Measurements from ENCODE around the gene RBM33.
A peak's percentile ranks its signal among the peaks of the same experiment; 100 is the strongest.

The RBM33 gene

DNA sequence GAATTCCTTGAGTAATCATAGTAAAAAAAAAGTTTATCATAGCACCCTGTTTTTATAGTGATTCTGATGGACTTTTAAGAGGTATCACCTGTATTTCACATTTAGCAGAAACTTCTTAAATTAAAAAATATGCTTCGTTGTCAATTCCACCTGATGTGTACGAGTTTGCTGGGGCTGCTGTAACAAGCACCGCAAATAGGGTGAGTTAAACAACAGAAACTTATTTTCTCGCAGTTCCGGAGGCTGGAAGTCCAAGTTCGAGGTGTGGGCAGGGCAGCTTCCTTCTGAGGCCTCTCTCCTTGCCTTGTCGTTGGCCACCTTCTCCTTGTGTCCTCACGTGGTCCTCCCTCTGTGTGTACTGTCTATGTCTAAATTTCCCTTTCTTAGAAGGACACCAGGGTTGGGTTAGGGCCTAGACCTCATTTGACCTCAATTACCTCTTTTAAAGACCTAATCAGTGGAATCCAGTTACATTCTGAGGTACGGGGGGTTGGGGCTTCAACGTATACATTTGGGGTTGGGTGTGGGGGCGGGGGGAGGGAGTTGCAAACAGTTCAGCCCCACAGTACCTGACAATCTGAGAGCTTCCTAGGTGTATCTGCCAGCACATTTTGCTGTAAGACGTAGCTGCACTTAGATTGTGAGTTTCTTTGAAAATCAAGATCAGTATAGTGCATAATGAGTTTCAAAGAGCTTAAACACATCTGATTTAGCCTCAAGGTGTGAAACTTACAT lies 72.7 kb downstream of the RBM33 start:
- no peak overlapping the region for H3K4me3 ChIP-seq
- peaks cover 27% of the 10 kb centered on the region for H3K36me3 ChIP-seq (replicated peaks)
- DNase-seq (ENCODE audit: low spot score in 2 of 2) = no peak
- H3K27me3 ChIP-seq (ENCODE audit: low read depth) = no peaks in the 10 kb centered on the region
- H3K4me1 ChIP-seq = no peaks in the 10 kb centered on the region
- in situ Hi-C loops (cut with MboI; ENCODE audit: low sequenced_read_pairs) = no loop called here
- no peaks in the 10 kb centered on the region for H3K9me3 ChIP-seq

DNA sequence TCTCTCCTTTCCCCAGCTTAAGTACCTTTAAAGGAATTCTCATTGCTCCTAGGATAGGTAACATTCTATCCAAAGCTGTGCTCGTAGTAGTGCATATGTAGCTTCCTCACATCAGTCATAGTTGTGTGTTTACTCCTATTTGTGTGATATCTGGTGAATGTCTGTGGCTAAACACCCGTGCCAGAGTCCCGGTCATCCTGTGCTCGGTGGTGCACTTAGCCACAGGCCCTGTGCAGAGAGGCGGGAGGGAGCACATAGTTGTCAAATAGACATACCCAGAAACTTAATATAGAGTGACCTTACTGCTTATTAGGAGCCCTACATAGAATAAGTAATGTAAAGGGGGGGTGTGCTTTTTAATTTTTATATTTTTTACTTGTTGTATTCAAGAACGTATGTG lies 76.6 kb downstream of the RBM33 start:
- no peak overlapping the region for H3K4me3 ChIP-seq
- H3K4me1 ChIP-seq = peaks cover 8% of the 10 kb centered on the region

DNA sequence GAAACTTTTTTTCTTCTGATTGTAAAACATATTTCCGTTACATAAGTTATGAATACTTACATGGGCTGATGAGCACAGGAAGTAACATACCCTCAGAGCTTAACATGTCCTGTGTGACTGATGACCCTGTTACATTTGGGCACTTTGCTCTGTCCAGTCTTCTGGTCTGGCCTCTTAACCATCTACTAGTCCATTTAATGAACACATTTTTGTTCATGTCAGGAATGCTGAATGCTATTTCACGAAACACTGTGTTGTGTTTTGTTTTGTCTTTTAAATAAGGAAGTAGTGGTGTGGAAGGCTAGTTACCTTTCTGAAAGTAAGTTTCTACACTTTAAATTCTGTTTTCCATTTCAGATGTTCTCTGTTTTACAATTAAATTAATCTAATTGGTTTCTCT lies 77.7 kb downstream of the RBM33 start:
- DNase-seq (ENCODE audit: low spot score in 2 of 2) = no peak
- H3K4me1 ChIP-seq = peaks cover 8% of the 10 kb centered on the region
- peaks cover 32% of the 10 kb centered on the region for H3K36me3 ChIP-seq (replicated peaks)
- H3K27me3 ChIP-seq (ENCODE audit: low read depth) = no peaks in the 10 kb centered on the region
- no peak overlapping the region for H3K4me3 ChIP-seq
- in situ Hi-C loops (cut with MboI; ENCODE audit: low sequenced_read_pairs) = no loop called here
- H3K9me3 ChIP-seq = no peaks in the 10 kb centered on the region

More for the DNA sequence above, 76.6 kb downstream of the RBM33 start:
- Histone ChIP-seq H3K27me3 (ENCODE audit: low read depth) (no peaks in the 10 kb centered on the region), H3K36me3 (replicated peaks) (peaks cover 32% of the 10 kb centered on the region), H3K9me3 (no peaks in the 10 kb centered on the region)
- in situ Hi-C loops (cut with MboI; ENCODE audit: low sequenced_read_pairs) = no loop called here
- no peak for DNase-seq (ENCODE audit: low spot score in 2 of 2)

DNA sequence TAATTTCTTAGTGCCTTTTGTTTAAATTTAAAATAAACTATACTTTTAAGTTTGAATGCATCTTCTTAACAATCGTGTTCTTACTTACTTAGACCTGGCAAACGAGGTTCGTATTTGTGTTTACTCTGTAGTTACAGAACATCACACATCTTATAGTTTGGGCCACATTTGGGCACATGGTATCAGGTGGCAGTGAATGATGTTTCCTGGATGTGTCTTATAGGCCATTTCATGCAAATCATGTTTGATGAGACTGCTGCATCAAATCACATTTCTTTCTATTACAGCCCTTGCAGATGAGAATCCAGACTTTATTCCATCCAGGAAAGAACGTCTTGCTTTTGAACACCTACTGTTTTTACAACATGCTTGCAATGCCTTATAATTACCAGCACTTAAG lies 78.5 kb downstream of the RBM33 start:
- DNase-seq (ENCODE audit: low spot score in 2 of 2) = no peak
- Histone ChIP-seq H3K27me3 (ENCODE audit: low read depth) (no peaks in the 10 kb centered on the region), H3K36me3 (replicated peaks) (peaks cover 31% of the 10 kb centered on the region), H3K4me1 (peaks cover 8% of the 10 kb centered on the region), H3K9me3 (no peaks in the 10 kb centered on the region), H3K4me3 (no peak overlapping the region)
- in situ Hi-C loops (cut with MboI; ENCODE audit: low sequenced_read_pairs) = no loop called here

DNA sequence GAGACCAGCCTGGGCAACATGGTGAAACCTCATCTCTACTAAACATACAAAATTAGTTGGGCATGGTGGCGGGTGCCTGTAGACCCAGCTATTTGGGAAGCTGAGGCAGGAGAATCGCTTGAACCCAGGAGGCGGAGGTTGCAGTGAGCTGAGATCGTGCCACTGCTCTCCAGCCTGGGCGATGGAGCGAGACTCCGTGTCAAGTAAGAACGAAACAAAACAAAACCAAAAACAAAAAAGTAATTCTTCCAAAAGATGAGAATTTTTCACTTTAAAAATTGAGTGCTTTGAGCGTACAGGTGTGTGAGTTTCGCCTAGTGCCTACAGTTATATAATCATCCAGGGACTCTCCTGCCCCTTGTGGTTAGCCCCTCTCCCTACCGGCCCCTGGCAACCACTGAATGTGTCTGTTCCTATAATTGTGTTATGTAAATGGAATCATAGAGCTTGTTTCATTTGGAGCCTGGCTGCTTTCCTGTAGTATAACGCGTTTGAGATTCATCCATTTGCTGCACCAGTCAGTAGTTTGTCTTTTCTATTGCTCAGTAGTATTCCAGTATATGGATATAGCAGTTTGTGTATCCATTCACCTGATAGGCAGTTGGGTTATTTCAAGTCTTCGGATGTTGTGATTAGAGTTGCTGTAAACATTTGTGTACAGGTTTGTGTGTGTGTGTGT lies 80.0 kb downstream of the RBM33 start:
- Histone ChIP-seq H3K9me3 (no peaks in the 10 kb centered on the region), H3K4me3 (no peak overlapping the region), H3K36me3 (replicated peaks) (peaks cover 17% of the 10 kb centered on the region), H3K4me1 (peaks cover 8% of the 10 kb centered on the region), H3K27me3 (ENCODE audit: low read depth) (no peaks in the 10 kb centered on the region)
- in situ Hi-C loops (cut with MboI; ENCODE audit: low sequenced_read_pairs) = no loop called here
- peak in 1 of 2 experiments; percentile 40 for DNase-seq (ENCODE audit: low spot score in 2 of 2)

DNA sequence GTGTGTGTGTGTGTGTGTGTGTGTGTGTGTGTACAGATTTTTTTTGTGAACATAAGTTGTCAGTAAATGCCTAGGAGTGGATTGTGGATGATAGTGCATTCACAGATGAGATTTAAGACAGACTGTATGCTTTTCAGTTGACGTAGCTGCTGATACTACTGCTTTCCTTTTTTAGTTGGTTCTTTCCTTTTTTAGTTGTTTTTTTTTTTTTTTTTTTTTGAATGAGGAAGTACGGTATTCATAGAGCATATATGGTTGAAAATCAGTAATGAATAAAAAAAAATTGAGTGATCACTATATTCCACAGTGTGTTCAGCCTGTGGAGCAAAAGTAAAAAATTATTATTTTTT lies 80.5 kb downstream of the RBM33 start:
- peaks cover 14% of the 10 kb centered on the region for H3K36me3 ChIP-seq (replicated peaks)
- in situ Hi-C loops (cut with MboI; ENCODE audit: low sequenced_read_pairs) = no loop called here
- H3K4me1 ChIP-seq = peaks cover 8% of the 10 kb centered on the region
- DNase-seq (ENCODE audit: low spot score in 2 of 2) = no peak
- no peaks in the 10 kb centered on the region for H3K9me3 ChIP-seq
- H3K4me3 ChIP-seq = no peak overlapping the region
- H3K27me3 ChIP-seq (ENCODE audit: low read depth) = no peaks in the 10 kb centered on the region

DNA sequence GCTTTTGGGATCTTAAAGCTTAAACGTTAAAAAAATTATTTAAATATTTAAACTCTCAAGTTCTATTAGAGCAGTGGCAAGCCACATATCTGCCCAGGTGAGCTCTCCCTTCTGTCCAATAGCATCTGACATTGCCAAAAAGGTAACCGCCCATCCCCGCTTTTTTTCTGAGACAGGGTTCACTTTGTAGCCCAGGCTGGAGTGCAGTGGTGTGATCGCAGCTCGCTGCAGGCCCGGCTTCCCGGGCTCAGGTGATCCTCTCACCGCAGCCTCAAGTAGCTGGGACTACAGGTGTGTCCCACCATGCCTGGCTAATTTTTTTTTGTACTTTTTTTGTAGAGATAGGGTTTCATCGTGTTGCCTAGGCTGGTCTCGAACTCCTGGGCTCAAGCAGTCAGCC lies 83.2 kb downstream of the RBM33 start:
- DNase-seq (ENCODE audit: low spot score in 2 of 2) = no peak
- H3K4me1 ChIP-seq = peaks cover 8% of the 10 kb centered on the region
- no peaks in the 10 kb centered on the region for H3K27me3 ChIP-seq (ENCODE audit: low read depth)
- H3K36me3 ChIP-seq (replicated peaks) = peaks cover 14% of the 10 kb centered on the region
- no peak overlapping the region for H3K4me3 ChIP-seq
- no peaks in the 10 kb centered on the region for H3K9me3 ChIP-seq
- in situ Hi-C loops (cut with MboI; ENCODE audit: low sequenced_read_pairs) = no loop called here

DNA sequence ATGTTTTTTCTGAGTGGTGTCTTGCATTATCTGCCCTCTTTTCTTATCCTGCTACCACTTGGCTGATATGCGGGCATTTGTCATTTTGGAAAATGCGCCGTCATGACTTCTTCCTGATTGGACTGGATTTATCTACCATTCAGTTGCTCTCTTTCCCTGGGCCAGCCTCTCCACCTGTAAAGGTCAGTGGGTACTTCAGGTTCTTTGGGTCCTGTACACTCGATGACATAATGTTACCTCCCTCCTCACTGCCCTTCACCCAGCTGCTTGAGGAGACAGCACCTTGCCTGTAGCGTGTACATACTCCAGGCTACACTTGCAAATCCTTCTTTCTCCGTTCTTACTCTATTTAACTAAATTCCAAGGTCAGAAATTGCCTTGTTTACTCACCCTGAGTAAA lies 83.7 kb downstream of the RBM33 start:
- H3K4me3 ChIP-seq = no peak overlapping the region
- in situ Hi-C loops (cut with MboI; ENCODE audit: low sequenced_read_pairs) = no loop called here
- peaks cover 14% of the 10 kb centered on the region for H3K36me3 ChIP-seq (replicated peaks)
- no peaks in the 10 kb centered on the region for H3K9me3 ChIP-seq
- peaks cover 8% of the 10 kb centered on the region for H3K4me1 ChIP-seq
- no peaks in the 10 kb centered on the region for H3K27me3 ChIP-seq (ENCODE audit: low read depth)
- DNase-seq (ENCODE audit: low spot score in 2 of 2) = no peak

DNA sequence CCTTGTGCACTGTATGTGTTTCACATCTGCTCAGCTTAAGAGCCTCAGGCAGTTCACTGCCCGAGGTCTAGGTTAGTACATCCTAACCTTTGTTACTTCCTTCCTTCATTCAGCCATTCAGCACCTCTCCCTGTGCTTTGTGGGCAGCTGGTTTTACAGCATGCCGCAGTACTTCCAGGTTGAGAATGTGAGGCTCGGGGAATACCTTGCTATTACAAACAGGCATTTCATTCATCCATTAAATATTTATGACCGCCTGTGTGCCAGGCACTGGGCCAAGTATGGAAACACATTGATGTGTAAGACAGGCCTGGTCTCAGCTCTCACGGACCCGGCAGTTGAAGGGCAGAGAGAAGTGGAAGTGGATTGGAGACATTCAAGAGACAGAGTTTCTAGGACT lies 85.4 kb downstream of the RBM33 start:
- Histone ChIP-seq H3K9me3 (no peaks in the 10 kb centered on the region), H3K36me3 (replicated peaks) (peaks cover 11% of the 10 kb centered on the region), H3K4me1 (peaks cover 8% of the 10 kb centered on the region), H3K4me3 (no peak overlapping the region), H3K27me3 (ENCODE audit: low read depth) (no peaks in the 10 kb centered on the region)
- no peak for DNase-seq (ENCODE audit: low spot score in 2 of 2)
- in situ Hi-C loops (cut with MboI; ENCODE audit: low sequenced_read_pairs) = no loop called here

DNA sequence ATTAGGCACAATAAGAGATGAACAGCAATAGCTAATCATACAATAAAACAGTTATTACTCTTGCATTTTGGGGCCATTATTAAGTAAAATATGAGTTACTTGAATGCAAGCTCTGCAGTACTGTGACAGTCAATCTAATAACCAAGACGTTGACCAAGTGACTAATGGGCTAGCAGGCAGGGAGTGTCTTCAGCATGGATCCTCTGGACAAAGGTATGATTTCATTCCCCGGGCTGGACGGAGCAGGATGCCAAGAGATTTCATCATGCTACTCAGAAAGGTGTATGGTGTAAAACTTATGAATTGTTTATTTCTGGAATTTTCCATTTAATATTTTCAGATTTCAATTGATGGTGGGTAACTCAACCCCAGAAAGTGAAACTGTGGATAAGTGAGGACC lies 86.9 kb downstream of the RBM33 start:
- in situ Hi-C loops (cut with MboI; ENCODE audit: low sequenced_read_pairs) = no loop called here
- Histone ChIP-seq H3K4me3 (no peak overlapping the region), H3K4me1 (no peaks in the 10 kb centered on the region), H3K36me3 (replicated peaks) (peaks cover 5% of the 10 kb centered on the region), H3K27me3 (ENCODE audit: low read depth) (no peaks in the 10 kb centered on the region), H3K9me3 (no peaks in the 10 kb centered on the region)
- DNase-seq (ENCODE audit: low spot score in 2 of 2) = no peak

DNA sequence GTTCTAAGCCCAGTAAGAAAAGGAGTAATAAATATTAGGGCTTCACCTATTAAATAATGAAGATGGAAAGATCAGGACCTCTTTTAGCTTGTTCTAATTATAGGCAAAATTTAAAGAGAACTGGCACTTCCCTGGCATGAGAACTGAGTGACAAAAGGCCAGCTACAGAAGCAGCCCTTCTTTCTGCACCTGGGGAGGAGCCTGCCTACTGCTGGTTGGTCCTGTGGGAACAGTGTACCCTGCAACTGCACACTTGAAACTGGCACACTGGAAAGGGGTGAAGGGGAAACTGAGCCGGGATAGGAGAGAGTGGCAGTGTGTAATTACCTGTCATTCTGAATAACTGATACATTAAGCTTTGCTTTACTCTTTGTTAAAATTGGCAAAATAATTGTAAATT lies 87.4 kb downstream of the RBM33 start:
- in situ Hi-C loops (cut with MboI; ENCODE audit: low sequenced_read_pairs) = no loop called here
- DNase-seq (ENCODE audit: low spot score in 2 of 2) = no peak
- H3K4me3 ChIP-seq = no peak overlapping the region
- no peaks in the 10 kb centered on the region for H3K4me1 ChIP-seq
- H3K9me3 ChIP-seq = no peaks in the 10 kb centered on the region
- no peaks in the 10 kb centered on the region for H3K27me3 ChIP-seq (ENCODE audit: low read depth)
- peaks cover 5% of the 10 kb centered on the region for H3K36me3 ChIP-seq (replicated peaks)

DNA sequence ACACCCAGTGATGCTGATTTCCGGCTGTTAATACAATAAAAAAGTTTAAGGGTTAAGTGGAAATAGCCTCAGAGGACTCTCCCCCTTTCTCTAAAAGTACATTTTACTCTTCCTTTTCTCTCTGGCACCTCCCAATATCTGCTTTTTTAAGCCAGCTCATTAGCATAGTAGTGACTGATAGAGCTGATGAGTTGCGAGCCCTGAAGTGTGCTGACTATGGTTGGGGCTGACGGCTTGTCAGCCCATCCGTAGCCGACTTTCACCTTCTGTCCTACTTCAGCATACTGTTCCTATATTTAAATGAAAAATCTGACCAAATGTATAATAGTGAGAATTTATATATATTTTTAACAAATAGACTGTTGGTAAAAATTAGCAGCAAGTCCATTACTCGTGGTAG lies 87.8 kb downstream of the RBM33 start:
- Histone ChIP-seq H3K9me3 (no peaks in the 10 kb centered on the region), H3K4me3 (no peak overlapping the region), H3K4me1 (no peaks in the 10 kb centered on the region), H3K36me3 (replicated peaks) (peaks cover 5% of the 10 kb centered on the region), H3K27me3 (ENCODE audit: low read depth) (no peaks in the 10 kb centered on the region)
- in situ Hi-C loops (cut with MboI; ENCODE audit: low sequenced_read_pairs) = no loop called here
- DNase-seq (ENCODE audit: low spot score in 2 of 2) = no peak

DNA sequence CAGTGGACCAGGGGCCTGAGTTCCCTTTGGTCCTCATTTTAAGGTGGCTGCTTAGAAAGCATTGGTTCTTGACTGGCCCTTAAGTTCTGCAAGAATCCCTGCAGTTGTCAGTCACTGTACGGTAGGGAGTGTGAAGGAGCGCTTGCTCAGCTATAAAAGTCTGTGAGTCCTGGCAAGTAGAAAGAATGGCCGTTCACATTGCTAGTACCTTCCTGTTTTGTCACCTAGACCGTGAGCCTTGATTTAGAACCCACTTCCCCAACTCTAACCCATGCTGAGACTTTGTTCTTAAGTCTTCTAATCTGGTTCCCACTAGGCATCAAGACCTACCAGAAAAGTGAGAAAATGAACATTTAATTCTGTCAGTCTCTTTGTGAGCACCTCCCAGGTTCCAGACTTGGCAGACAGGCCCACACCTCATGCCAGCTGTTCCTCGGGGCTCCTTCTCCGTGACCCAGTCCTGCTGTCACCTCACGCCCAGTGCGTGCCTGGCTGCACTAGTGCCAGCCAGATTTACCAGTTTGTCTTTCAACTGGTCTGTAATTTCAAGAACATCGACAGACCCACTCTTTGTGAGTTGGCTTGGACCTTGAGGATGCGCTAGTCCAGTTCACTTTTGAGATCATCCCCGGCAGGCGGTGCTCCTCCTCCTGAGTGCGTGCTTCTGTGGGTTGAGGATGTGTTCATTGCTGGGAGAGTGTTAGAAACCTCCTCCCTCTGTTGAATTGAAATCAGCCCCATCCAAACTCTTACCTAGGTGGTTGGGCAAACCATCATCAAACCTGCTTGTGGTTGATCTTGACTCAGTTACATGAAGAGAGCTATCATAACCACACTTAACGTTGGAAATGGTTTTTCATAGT lies 89.4 kb downstream of the RBM33 start:
- peaks cover 11% of the 10 kb centered on the region for H3K36me3 ChIP-seq (replicated peaks)
- no peaks in the 10 kb centered on the region for H3K4me1 ChIP-seq
- in situ Hi-C loops (cut with MboI; ENCODE audit: low sequenced_read_pairs) = no loop called here
- DNase-seq (ENCODE audit: low spot score in 2 of 2) = no peak
- no peaks in the 10 kb centered on the region for H3K9me3 ChIP-seq
- no peaks in the 10 kb centered on the region for H3K27me3 ChIP-seq (ENCODE audit: low read depth)
- no peak overlapping the region for H3K4me3 ChIP-seq

DNA sequence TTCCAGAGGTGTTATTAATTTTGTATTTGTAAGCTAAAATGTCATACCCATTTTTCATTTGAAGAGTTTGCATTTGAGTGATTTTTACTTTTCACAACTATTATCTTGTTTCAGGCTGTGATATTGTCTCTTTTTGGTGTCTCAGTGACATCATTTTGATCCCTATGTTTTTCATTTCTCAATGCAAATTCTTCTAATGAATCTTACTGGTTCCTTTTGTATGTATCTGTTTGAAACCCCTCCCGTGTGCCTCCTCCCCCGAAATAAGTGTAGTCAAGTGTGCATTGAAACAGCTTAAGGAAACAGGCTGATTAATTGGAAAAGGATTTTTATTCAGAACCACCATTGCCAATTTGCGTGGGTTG lies 90.0 kb downstream of the RBM33 start:
- DNase-seq (ENCODE audit: low spot score in 2 of 2) = no peak
- Histone ChIP-seq H3K4me1 (no peaks in the 10 kb centered on the region), H3K27me3 (ENCODE audit: low read depth) (no peaks in the 10 kb centered on the region), H3K9me3 (no peaks in the 10 kb centered on the region), H3K36me3 (replicated peaks) (peaks cover 14% of the 10 kb centered on the region), H3K4me3 (no peak overlapping the region)
- in situ Hi-C loops (cut with MboI; ENCODE audit: low sequenced_read_pairs) = no loop called here
